Measurements from ENCODE around the gene METTL23.

METTL23 gene

DNA sequence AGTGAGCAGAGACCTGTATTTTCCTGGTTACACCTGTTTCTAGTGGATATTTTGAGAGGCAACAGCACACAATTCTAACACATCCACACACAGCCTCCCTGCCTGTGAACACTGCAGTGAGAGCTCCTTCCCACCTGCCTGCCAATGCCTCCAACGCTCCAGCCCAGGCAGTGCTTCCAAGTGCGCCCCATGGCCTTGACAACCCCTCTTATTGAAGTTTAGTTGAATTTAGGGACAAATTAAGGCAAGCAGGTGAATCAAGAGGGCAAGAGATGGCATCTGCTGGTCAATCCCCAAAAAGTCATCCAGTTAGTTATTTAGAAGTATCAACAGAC is 11.2 kb upstream of the METTL23 start (continued):
- TF ChIP-seq ZNF8 (CRISPR knock-in tag; IDR thresholded peaks at IDR 0.05) (no peak), RARB (CRISPR knock-in tag; IDR thresholded peaks at IDR 0.05) (no peak), ZNF565 (CRISPR knock-in tag; conservative IDR thresholded peaks at IDR 0.05; ENCODE audit: low read depth) (no peak), CSDC2 (CRISPR knock-in tag; IDR thresholded peaks at IDR 0.05) (no peak), ZC3H10 (CRISPR knock-in tag; IDR thresholded peaks at IDR 0.05) (no peak)
- TF ChIP-seq, protein P1, sequence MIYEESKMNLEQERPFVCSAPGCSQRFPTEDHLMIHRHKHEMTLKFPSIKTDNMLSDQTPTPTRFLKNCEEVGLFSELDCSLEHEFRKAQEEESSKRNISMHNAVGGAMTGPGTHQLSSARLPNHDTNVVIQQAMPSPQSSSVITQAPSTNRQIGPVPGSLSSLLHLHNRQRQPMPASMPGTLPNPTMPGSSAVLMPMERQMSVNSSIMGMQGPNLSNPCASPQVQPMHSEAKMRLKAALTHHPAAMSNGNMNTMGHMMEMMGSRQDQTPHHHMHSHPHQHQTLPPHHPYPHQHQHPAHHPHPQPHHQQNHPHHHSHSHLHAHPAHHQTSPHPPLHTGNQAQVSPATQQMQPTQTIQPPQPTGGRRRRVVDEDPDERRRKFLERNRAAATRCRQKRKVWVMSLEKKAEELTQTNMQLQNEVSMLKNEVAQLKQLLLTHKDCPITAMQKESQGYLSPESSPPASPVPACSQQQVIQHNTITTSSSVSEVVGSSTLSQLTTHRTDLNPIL (CRISPR knock-in tag; IDR thresholded peaks at IDR 0.05; ENCODE audit: low read depth) = no peak
- TF ChIP-seq, protein P2, sequence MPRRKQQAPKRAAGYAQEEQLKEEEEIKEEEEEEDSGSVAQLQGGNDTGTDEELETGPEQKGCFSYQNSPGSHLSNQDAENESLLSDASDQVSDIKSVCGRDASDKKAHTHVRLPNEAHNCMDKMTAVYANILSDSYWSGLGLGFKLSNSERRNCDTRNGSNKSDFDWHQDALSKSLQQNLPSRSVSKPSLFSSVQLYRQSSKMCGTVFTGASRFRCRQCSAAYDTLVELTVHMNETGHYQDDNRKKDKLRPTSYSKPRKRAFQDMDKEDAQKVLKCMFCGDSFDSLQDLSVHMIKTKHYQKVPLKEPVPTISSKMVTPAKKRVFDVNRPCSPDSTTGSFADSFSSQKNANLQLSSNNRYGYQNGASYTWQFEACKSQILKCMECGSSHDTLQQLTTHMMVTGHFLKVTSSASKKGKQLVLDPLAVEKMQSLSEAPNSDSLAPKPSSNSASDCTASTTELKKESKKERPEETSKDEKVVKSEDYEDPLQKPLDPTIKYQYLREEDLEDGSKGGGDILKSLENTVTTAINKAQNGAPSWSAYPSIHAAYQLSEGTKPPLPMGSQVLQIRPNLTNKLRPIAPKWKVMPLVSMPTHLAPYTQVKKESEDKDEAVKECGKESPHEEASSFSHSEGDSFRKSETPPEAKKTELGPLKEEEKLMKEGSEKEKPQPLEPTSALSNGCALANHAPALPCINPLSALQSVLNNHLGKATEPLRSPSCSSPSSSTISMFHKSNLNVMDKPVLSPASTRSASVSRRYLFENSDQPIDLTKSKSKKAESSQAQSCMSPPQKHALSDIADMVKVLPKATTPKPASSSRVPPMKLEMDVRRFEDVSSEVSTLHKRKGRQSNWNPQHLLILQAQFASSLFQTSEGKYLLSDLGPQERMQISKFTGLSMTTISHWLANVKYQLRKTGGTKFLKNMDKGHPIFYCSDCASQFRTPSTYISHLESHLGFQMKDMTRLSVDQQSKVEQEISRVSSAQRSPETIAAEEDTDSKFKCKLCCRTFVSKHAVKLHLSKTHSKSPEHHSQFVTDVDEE (CRISPR knock-in tag; IDR thresholded peaks at IDR 0.05) = no peak

DNA sequence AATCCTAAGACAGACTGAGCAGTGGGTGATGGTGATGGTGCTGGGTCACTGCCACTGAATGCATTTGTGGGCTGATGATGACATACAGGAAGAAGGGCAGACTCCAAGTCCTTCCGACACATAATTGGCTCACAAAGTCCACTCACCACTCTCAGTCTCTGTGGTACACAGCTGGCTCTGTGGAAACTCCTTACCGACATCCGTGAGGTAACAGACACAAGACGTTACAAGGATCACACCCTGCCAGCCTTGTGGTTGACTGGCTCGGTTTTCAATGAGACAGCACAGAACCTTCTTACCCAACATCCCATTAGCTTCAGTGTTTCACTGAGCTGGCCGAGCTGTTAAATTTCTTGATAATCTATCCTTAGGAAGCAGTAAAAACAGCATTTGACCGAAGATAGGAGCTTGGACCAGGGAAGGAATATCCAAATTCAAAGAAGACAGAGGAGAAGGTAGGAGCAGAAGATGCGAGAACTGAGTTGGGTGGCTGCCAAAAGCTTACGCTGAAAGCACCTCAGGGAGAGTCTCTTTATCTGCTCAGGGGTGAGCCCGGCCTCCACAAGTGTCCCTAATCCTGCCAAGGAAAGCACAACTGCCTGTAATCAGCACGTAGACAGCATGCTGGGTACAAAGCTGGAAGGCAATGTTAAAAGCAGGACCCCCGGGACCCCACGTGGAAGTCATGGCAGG is 10.3 kb upstream of the METTL23 start:
- no peak for TF ChIP-seq ZNF70 (CRISPR knock-in tag; IDR thresholded peaks at IDR 0.05)
- peak; percentile 87; the same call in 1 of the 2 replicates for TF ChIP-seq TOX (CRISPR knock-in tag; IDR thresholded peaks at IDR 0.05; ENCODE audit: borderline replicate concordance)
- no peak for TF ChIP-seq CSDC2 (CRISPR knock-in tag; IDR thresholded peaks at IDR 0.05)
- TF ChIP-seq RARB (CRISPR knock-in tag; IDR thresholded peaks at IDR 0.05) = no peak
- TF ChIP-seq, protein P3, sequence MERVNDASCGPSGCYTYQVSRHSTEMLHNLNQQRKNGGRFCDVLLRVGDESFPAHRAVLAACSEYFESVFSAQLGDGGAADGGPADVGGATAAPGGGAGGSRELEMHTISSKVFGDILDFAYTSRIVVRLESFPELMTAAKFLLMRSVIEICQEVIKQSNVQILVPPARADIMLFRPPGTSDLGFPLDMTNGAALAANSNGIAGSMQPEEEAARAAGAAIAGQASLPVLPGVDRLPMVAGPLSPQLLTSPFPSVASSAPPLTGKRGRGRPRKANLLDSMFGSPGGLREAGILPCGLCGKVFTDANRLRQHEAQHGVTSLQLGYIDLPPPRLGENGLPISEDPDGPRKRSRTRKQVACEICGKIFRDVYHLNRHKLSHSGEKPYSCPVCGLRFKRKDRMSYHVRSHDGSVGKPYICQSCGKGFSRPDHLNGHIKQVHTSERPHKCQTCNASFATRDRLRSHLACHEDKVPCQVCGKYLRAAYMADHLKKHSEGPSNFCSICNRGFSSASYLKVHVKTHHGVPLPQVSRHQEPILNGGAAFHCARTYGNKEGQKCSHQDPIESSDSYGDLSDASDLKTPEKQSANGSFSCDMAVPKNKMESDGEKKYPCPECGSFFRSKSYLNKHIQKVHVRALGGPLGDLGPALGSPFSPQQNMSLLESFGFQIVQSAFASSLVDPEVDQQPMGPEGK (CRISPR knock-in tag; IDR thresholded peaks at IDR 0.05; ENCODE audit: borderline replicate concordance) = 0 out of 2 replicates have a peak, but pooled peaks have one; percentile 15
- peak; percentile 71 for ATAC-seq

DNA sequence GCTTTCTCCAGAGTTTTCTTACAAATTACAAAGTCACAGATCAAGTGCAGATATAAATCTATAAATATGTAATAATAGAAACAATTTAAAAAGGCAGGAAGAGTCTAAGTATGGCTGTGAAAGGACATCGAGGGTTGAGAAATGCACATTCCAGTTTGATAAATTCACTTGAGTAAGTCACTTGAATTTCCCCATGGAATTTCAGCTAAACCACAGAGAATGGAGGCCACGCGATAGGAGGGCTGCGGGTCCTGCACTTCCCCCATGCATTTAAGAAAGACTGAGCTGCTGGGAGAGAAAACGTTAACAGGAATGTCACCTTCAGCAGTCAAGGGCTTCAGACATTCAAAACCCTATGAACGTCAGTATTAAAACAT is 9.8 kb upstream of the METTL23 start:
- TF ChIP-seq BACH2 (CRISPR knock-in tag; IDR thresholded peaks at IDR 0.05; ENCODE audit: borderline replicate concordance) (no peak), ZC3H10 (CRISPR knock-in tag; IDR thresholded peaks at IDR 0.05) (no peak), ZNF565 (CRISPR knock-in tag; conservative IDR thresholded peaks at IDR 0.05; ENCODE audit: low read depth) (no peak), ARNTL (CRISPR knock-in tag; IDR thresholded peaks at IDR 0.05; ENCODE audit: borderline replicate concordance, low read depth) (no peak), ZNF8 (CRISPR knock-in tag; IDR thresholded peaks at IDR 0.05) (no peak), ISL1 (CRISPR knock-in tag; IDR thresholded peaks at IDR 0.05) (no peak), ZFP30 (CRISPR knock-in tag; IDR thresholded peaks at IDR 0.05) (no peak), PPARA (CRISPR knock-in tag; IDR thresholded peaks at IDR 0.05; ENCODE audit: borderline replicate concordance) (no peak), ESRRG (CRISPR knock-in tag; IDR thresholded peaks at IDR 0.05) (no peak), ZNF70 (CRISPR knock-in tag; IDR thresholded peaks at IDR 0.05) (no peak), GLIS3 (CRISPR knock-in tag; IDR thresholded peaks at IDR 0.05) (no peak), ZFP3 (CRISPR knock-in tag; IDR thresholded peaks at IDR 0.05) (no peak), TCF4 (CRISPR knock-in tag; IDR thresholded peaks at IDR 0.05; ENCODE audit: borderline replicate concordance) (no peak)
- TF ChIP-seq, protein P4, sequence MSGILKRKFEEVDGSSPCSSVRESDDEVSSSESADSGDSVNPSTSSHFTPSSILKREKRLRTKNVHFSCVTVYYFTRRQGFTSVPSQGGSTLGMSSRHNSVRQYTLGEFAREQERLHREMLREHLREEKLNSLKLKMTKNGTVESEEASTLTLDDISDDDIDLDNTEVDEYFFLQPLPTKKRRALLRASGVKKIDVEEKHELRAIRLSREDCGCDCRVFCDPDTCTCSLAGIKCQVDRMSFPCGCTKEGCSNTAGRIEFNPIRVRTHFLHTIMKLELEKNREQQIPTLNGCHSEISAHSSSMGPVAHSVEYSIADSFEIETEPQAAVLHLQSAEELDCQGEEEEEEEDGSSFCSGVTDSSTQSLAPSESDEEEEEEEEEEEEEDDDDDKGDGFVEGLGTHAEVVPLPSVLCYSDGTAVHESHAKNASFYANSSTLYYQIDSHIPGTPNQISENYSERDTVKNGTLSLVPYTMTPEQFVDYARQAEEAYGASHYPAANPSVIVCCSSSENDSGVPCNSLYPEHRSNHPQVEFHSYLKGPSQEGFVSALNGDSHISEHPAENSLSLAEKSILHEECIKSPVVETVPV (CRISPR knock-in tag; IDR thresholded peaks at IDR 0.05) = no peak
- TF ChIP-seq, protein P3 (CRISPR knock-in tag; IDR thresholded peaks at IDR 0.05; ENCODE audit: borderline replicate concordance) = no peak
- TF ChIP-seq, protein P1 (CRISPR knock-in tag; IDR thresholded peaks at IDR 0.05; ENCODE audit: low read depth) = no peak
- TF ChIP-seq, protein P2 (CRISPR knock-in tag; IDR thresholded peaks at IDR 0.05) = no peak
- ATAC-seq = peak; percentile 61
